Measurements from ENCODE around the gene DLG5. TPM values are rescaled to one million over a fixed set of nuclear protein-coding genes. Genes with fewer than 3 reads are reported as not detected.

The DLG5 gene
- total and polyA plus RNA-seq, 10 of the 15 experiments (the other 5 are each of a cell fraction or from before 2014, with no cell fraction given), result 0.18 to 6.6 (median 2.7) TPM

DNA sequence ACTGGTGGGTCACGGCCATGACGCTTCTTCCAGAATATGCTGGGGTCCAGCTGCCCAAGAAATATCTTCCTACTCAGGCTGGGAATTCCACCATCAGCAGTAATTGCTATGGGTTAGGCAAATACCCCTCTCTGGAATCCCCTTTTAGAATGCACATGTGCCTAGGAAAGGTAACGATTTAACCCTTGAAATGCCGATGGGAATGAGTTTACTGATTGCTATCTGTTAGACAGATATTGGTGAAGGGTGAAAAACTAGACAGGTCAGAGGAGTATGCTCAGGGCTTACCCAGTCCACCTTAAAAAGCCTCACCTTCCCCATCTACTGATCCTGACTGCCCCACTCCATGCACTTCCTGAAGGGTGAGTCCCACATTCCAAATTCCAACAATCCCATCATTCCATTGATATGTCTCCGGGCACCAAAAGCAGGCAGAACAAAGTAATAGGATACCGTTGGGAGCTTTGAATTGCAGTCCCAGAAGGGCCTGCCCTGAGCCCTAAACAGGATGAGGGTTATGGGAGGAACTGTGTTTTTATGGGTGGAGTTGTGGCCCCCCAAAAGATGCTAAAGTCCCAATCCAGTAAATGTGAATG is 59.3 kb downstream of the DLG5 start:
- no peak overlapping the region for H3K27ac ChIP-seq (ENCODE audit: control insufficient read depth, insufficient read depth)
- no peak for DNase-seq (ENCODE audit: low read depth, low spot score)
- ChIA-PET POLR2A (interaction anchor here (0.5 kb wide), 1 partner anchor 203 kb away, joined by 5 read pairs; no protein-coding TSS in a partner anchor), RAD21 (ENCODE audit: unreplicated experiment) (no interaction called here), SMC1A (ENCODE audit: uncharacterized antibody, unreplicated experiment) (no interaction called here), CTCF (no interaction called here)
- BruUV-seq (replicated peaks), result no TSS peak
- TF ChIP-seq MXI1 (IDR thresholded peaks at IDR 0.05; ENCODE audit: low read depth, low read length) (no peak), SUZ12 (IDR thresholded peaks at IDR 0.05; ENCODE audit: unreplicated experiment) (no peak), MEF2B (IDR thresholded peaks at IDR 0.05; ENCODE audit: partially characterized antibody, poor library complexity, severe bottlenecking) (no peak), ASH2L (IDR thresholded peaks at IDR 0.05; ENCODE audit: borderline replicate concordance, low read depth) (no peak), TCF7 (IDR thresholded peaks at IDR 0.05; ENCODE audit: borderline replicate concordance) (no peak), SP1 (IDR thresholded peaks at IDR 0.05; ENCODE audit: low read depth, low read length) (no peak), NR2C1 (IDR thresholded peaks at IDR 0.05) (no peak), ZBED1 (IDR thresholded peaks at IDR 0.05; ENCODE audit: borderline replicate concordance) (no peak), ESRRA (IDR thresholded peaks at IDR 0.05; ENCODE audit: low read length) (no peak), ATF7 (IDR thresholded peaks at IDR 0.05; ENCODE audit: low read depth) (no peak), BCLAF1 (IDR thresholded peaks at IDR 0.05) (no peak), IRF4 (IDR thresholded peaks at IDR 0.05; ENCODE audit: low read depth, low read length) (no peak), NFIC (IDR thresholded peaks at IDR 0.05; ENCODE audit: low read depth, low read length) (no peak), ETV6 (conservative IDR thresholded peaks at IDR 0.05 in 1 of 2, IDR thresholded peaks at IDR 0.05 in 1 of 2; ENCODE audit: borderline replicate concordance in 1 of 2, low read depth in 1 of 2) (no peak)
- TF ChIP-seq, protein P1, sequence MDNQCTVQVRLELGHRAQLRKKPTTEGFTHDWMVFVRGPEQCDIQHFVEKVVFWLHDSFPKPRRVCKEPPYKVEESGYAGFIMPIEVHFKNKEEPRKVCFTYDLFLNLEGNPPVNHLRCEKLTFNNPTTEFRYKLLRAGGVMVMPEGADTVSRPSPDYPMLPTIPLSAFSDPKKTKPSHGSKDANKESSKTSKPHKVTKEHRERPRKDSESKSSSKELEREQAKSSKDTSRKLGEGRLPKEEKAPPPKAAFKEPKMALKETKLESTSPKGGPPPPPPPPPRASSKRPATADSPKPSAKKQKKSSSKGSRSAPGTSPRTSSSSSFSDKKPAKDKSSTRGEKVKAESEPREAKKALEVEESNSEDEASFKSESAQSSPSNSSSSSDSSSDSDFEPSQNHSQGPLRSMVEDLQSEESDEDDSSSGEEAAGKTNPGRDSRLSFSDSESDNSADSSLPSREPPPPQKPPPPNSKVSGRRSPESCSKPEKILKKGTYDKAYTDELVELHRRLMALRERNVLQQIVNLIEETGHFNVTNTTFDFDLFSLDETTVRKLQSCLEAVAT (IDR thresholded peaks at IDR 0.05), result no peak
- TF ChIP-seq, protein P2, sequence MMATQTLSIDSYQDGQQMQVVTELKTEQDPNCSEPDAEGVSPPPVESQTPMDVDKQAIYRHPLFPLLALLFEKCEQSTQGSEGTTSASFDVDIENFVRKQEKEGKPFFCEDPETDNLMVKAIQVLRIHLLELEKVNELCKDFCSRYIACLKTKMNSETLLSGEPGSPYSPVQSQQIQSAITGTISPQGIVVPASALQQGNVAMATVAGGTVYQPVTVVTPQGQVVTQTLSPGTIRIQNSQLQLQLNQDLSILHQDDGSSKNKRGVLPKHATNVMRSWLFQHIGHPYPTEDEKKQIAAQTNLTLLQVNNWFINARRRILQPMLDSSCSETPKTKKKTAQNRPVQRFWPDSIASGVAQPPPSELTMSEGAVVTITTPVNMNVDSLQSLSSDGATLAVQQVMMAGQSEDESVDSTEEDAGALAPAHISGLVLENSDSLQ (IDR thresholded peaks at IDR 0.05), result no peak
- intact Hi-C loops (cut with micrococcal nuclease; ENCODE audit: unreplicated experiment), result no loop called here
- no peaks in the 10 kb centered on the region for H3K79me2 ChIP-seq (ENCODE audit: control insufficient read depth, insufficient read depth, low read length)
- no peaks in the 10 kb centered on the region for H3K27me3 ChIP-seq (replicated peaks in 1 of 2; ENCODE audit: control insufficient read depth in 2 of 2, insufficient read depth in 2 of 2, low read length in 1 of 2)
- no peak overlapping the region for H3K9ac ChIP-seq (ENCODE audit: control insufficient read depth, insufficient read depth, low read length)
- H2AFZ ChIP-seq (ENCODE audit: control insufficient read depth, low read depth, low read length), result no peak overlapping the region
- in situ Hi-C loops (cut with MboI), result no loop called here
- no peaks in the 10 kb centered on the region; a peak in 2 of 4 replicates for H3K36me3 ChIP-seq (ENCODE audit: control insufficient read depth in 2 of 2, insufficient read depth in 2 of 2, low read length in 1 of 2)
- H3K4me2 ChIP-seq (ENCODE audit: control insufficient read depth, insufficient read depth), result no peak overlapping the region
- no peaks in the 10 kb centered on the region for H3K9me3 ChIP-seq (replicated peaks; ENCODE audit: control insufficient read depth, insufficient read depth, low read length)
- H3K4me1 ChIP-seq (ENCODE audit: control insufficient read depth, insufficient read depth, low read length), result no peaks in the 10 kb centered on the region
- FAIRE-seq, result no peak
- no peaks in the 10 kb centered on the region for H4K20me1 ChIP-seq (ENCODE audit: control insufficient read depth, insufficient read depth)
- WGBS (ENCODE audit: insufficient coverage, insufficient replicate concordance, low lambda C conversion rate, missing lambda C conversion rate), result 64% methylated on average over 6 of the region's 6 CpGs
- H3K4me3 ChIP-seq, result no peak overlapping the region
- no peak for ATAC-seq
